Measurements from ENCODE around the gene AURKAIP1. TPM values are rescaled to one million over a fixed set of nuclear protein-coding genes. Genes with fewer than 3 reads are reported as not detected.

Gene AURKAIP1
- total RNA-seq, 1 donor from 2014 or later: 145 TPM

DNA sequence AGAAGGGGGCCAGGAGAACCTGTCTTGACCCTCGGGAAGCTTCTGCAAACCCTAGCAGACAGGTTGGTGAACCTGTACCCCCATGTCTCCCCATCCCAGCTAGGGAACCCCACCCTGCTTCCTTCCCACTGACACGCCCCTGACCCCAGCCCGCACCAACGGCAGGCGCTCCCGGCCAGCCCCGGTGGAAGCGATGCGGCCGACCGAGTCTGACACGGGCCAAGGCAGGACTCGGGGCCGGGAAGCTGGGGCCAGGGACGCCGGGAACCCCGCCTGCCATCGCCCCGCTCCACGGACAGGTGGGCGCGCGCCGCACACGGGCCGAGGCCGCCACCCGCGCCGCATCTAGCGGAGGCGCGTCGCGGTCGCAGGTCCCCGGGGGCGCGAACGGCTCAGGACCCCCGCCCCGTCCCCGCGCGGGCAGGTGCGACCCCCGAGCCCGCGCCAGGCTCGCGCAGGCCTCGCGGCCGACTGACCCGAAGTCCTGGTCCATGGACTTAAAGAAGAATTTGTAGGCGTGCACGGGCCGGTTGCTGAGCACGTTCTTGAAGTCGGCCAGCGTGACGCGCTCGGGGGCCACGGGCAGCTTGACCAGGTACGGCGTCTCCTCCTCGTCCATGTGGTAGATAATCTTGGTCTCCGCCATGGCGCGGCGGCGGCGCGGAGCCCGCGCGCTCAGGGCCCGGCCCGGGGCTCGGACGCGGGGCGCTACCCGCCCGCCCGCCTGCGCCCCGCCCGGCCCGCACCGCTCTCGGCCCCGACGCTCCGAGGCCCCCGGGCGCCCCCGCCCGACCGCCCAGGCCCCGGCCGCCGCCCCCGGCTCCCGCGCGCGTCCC, 26.4 kb downstream of the AURKAIP1 start:
- no peak for DNase-seq (ENCODE audit: extremely low read depth, low read depth, low spot score)

DNA sequence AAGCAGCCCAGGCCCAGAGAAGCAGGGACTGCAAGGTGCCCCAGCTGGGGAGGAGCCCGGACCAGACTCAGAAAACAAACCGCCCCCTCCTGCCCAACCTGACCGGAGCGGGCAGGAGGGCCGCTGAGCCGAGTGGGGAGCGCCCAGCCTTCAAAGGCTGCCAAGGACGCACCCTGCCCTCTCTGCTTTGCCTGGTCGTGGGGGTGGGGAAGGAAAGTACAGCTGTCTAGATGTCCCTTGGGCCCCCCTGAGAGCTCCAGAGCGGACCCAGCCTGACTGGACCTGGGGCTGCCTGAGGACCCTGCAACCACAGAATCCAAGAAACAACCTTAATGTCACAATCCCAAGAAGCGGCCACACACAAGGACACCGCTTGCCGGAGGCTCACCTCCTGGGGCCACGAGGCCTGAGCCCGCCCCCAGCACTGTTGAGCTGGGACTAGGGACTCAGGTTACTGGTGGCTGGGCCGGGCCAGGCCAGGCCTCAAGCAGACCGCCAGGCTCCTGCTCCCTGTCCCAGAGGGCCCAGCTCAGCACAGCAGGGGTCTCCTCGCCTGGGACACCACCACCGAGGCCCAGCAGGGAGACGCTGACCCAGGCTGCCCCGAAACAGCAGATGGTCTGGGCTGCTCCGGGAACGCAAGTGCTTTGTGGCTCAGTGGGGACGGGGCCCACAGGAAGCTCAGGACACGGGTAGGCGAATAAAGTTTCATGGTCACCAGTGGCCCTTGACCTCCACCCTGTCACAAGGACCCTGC, 27.2 kb downstream of the AURKAIP1 start:
- DNase-seq (ENCODE audit: extremely low read depth, low read depth, low spot score): no peak

DNA sequence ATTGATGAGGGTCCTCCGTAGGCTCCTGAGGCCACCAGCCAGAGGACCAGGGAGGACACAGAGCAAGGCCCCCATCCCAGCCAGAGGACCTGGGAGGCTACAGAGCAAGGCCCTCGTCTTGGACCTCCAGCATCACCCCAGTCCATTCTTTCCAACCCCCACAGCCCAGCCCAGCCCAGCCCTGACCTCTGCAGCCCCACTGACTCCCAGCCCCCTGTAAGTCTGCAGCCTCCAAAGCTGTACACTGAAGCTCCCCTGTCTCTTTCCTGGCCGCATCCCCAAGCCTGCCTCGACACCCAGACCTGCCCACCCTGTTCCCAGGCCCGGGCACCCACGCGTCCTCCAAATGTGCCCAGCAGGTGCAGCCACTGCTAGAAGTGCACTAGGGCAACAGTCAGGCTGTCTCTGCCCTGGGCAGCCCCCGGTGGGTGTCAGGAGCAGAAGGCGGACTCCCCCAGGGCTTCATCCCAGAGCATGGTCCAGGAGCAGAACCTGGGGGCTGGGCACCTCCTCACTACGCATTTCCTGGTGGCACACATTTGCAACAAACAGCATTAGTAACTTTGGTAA, 27.9 kb downstream of the AURKAIP1 start:
- no peak for DNase-seq (ENCODE audit: extremely low read depth, low read depth, low spot score)

DNA sequence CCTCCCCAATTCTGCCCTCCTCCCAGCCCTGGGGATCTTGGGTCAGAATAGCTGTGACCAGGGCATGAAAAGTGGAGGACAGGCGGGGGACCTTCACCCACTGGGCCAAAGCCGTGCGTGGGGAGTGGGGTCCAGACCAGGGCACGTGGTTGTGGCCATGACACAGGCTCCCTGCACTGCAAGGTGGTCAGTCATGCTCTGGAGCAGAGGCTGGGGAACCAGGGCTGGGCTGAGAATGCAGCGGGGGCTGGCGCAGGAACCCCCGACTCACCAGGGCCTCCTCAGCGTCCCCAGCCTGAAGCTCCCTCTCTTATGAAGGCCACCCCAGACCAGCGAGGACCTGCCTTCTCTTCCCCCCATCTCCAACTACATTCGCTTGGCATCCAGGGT, 28.5 kb downstream of the AURKAIP1 start:
- no peak for DNase-seq (ENCODE audit: extremely low read depth, low read depth, low spot score)

DNA sequence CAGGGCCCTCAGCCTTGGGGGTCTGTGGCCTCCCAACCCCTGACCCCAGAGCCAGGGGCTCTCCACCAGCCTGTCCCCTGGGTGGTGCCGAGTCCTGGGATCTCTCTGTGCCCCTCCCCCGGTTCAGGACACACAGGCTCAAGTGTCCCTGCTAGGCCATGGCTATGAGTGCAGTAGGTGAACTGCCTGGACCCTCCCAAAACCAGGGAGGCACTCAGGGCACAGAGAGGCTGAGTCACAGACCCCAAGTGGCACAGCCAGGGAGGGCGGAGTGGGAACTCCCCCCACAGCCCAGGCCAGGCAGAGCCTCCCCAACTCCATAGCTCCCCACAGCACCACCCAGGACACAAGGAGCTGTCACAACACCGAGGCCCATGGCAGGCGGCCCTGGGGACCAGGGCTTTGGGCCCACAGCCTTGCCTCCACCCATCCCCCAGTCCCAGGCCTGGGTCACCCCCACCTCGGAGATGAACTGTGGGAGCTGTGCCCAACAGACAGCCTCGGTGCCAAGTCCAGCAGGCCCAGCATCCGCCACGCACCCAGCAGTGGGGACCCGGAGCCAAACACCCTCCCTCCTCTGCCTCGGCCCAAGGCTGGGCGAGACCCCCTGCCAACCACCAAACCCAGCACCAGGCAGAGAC, 29.0 kb downstream of the AURKAIP1 start:
- DNase-seq (ENCODE audit: extremely low read depth, low read depth, low spot score): no peak

DNA sequence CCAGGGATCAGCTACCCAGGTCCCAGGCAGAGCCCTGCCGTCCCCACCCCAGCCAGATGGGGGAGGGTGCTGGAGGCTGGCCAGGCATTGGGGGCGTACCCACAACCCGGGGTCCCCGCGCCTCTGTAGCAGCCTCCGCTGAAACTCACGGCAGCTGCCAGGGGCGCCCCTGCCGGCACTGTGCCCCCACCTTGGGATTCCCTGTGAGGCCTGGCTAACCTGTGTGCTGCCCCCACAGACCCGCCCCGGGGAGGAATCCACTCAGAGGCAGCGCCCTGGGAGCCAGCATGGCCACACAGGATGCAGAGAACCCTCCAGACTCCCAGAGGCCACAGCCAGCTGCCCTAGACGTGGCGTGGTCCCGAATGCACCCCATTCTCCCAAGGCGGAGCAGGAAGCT, 29.6 kb downstream of the AURKAIP1 start:
- no peak for DNase-seq (ENCODE audit: extremely low read depth, low read depth, low spot score)

DNA sequence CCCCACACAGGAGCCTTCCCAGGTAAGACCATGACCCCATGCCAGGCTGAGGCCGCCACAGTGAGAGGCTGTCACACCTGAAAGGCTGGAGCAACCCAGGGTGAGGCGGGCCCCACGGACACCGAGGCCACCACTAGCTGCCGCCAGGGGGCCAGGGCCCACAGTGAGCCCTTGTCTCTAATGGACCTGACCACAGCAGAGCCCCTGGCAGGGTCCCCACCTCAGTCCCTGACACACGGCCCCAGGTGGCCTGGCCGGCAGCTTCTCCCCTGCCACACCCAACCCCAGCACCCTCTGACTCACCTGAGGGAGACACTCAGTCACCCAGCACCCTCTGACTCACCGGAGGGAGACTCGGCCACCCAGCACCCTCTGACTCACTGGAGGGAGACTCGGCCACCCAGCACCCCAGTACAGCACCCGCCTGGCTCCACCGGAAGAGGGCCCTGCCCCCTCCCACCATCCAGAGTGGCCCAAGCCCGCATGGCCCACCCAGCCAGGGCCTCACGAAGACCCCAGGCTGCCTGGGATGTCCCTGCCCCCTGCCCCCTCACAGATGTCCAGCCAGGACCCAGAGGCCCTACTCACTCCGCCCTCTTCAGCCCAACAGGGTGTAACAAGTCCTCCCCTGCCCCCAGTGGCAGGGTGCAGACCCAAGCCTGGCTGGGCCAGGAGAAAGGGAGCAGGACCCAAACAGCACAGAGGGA, 30.2 kb downstream of the AURKAIP1 start:
- DNase-seq (ENCODE audit: extremely low read depth, low read depth, low spot score): no peak

DNA sequence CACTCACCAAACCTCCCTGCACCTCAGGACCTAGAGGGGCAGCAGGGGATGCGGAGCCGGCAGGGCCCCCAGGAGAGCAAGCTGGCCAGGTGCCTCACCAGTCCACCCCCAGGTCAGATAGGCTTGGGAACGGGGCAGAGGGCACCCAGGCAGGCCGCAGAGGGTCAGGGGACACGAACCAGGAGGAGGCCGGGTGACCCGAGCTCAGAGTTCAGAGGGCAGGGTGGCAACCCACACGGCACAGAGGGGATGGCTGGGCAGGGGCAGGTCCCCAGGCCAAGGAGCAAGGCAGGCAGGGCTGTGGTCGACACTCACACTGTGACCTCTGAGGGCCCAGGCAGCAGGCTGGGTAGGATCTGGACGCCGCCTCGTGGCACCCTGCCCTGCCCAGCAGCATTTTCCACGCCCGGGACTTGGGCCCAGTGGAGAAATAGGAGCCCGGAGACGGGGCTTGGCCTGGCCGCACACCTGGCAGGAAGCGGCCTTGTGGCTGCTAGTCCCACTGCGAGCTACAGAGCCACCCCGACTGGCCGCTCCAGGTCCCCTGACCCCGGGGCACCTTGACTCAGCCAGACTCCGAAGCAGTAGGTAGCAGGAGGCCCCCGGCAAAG, 31.1 kb downstream of the AURKAIP1 start:
- no peak for DNase-seq (ENCODE audit: extremely low read depth, low read depth, low spot score)

DNA sequence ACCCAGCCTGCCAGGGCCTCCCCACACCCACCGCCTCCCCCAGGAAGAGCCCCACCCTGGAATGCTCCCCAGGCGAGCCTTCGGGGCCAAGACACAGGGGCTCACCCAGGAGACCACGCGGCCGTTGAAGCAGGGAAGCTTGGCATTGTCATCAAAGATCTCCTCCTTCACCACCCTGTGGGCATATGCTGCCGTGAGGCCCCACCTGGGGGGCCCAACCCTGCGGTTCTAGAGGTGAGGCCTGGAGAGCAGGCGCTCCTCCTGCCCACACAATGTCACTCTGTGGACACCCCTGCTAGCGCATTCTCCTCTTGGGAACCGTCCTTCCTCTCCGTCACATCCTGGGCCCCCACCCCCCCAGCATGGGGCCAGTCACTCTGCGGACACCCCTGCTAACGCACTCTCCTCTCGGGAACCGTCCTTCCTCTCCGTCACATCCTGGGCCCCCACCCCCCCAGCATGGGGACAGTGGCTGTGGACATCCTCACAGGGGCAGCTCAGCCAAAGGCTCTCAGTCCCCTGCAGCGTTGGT, 32.4 kb downstream of the AURKAIP1 start:
- DNase-seq (ENCODE audit: extremely low read depth, low read depth, low spot score): no peak

DNA sequence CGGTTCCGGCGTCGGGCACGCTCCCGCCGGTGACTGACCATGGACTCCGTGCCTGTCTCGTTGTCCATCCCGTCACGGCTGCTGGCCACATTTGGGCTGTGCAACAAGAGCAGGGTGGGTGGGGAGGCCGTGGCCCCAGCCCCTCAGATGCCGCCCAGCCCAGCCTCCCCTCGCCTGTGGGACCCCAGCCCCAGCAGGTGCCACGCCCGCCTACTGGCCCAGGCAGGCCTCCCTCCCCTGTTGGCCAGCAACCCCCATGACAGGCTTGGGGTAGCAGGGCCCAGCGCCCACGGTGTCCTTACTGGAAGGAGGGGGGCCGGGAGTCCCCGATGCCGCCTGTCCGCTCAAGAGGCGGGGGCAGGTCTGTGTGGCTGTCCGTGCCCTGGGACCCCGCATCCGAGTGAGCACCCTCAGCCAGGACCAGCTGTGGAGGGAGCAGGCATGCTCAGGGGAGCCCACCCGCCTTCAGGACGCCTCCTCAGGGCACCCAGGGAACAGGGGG, 32.9 kb downstream of the AURKAIP1 start:
- DNase-seq (ENCODE audit: extremely low read depth, low read depth, low spot score): no peak

DNA sequence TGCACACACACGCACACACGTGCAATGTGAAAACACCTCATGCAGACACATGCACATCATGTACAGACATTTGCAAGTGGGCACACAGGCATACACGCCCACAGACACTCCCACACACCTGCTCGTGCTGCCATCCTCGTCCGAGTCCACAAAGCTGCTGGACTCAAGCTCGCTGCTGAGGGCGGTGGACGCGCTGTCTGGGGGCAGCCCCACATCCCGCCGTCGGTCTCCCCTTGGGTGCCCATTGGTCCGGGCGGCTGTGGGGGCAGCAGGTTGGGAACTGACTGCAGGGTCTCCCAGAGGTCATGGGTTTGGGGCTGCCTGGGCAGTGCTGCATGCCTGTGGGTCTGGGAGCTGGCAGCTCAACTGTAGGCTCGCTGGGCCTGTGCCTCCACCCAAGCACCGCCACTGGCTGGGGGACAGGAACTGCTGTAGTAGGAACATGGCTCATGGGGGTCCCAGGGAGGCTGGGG, 33.4 kb downstream of the AURKAIP1 start:
- DNase-seq (ENCODE audit: extremely low read depth, low read depth, low spot score): no peak

DNA sequence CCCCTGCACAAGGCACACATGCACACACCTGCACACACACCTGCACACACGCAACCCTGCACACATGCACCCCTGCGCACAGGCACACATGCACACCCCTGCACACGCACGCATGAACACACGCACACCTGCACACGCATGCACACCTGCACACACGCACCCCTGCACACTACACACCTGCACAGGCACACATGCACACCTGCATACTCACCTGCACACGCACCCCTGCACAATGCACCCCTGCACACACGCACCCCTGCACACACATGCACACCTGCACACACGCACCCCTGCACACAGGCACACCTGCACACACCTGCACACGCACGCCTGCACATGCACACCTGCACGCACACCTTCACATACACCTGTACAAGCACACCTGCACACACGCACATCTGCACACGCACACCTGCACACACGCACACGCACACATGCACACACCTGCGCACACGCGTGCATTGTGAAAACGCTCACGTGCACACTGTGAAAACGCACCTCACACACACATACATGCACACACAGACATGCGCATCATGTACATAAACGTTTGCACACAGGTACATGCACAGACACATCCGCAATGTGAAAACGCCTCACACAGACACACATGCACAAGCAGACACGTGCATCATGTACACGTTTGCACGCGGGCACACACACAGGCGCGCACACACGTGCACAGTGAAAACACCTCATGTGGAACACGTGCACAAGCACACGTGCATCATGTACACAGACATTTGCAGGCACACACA, 34.0 kb downstream of the AURKAIP1 start:
- no peak for DNase-seq (ENCODE audit: extremely low read depth, low read depth, low spot score)

DNA sequence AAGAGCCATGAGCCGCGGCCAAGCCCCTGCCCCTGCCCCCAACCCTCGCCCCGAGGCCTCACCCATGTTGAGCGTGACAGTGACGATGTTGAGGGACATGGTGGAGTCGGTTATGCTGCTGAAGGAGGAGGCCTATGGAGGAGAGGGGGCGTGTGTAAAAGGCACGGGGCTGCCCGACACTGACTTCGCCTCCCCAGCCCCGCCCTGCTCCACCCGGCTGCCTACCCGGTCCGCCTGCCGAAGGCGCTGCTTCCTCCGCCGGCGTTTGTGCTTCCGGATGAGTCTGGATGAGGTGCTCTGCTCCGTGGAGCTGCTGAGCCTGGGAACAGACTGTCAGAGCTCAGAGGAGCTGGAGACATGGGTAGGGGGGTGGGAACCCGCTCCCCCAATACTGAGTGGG, 34.8 kb downstream of the AURKAIP1 start:
- DNase-seq (ENCODE audit: extremely low read depth, low read depth, low spot score): no peak

DNA sequence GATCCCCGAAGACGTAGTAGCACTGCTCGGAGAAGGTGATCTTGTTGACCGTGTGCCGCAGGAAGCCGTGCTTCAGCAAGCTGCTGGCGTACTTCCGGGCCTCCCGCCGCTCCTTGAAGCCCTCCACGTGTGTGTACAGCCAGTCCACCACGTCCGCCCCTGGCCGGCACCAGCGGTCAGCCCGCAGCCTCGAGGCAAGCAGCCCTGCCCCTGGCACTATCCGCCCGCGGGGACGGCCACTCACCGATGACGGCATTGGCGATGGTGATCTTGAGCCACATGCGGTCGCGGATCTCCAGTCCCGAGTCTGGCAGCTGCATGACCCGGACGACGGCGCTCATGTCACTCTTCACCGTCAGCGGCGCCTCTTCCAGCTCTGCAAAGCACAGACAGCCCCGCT, 36.7 kb downstream of the AURKAIP1 start:
- DNase-seq (ENCODE audit: extremely low read depth, low read depth, low spot score): no peak

DNA sequence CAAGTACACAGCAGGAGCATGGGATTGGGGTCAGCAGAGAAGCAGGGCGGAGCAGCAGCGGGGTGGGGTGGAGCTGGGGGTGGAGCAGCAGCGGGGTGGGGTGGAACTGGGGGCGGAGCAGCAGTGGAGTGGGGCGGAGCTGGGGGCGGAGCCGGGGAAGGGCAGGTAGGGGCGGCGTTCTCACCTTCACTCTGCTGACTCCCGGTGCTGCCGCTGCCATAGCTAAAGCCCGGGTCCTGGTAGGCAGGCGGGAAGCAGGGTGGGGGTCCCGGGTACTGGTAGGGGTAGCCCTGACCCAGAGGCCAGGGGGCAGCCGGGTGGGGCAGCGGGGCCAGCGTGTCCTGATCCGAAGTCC, 37.2 kb downstream of the AURKAIP1 start:
- DNase-seq (ENCODE audit: extremely low read depth, low read depth, low spot score): no peak

DNA sequence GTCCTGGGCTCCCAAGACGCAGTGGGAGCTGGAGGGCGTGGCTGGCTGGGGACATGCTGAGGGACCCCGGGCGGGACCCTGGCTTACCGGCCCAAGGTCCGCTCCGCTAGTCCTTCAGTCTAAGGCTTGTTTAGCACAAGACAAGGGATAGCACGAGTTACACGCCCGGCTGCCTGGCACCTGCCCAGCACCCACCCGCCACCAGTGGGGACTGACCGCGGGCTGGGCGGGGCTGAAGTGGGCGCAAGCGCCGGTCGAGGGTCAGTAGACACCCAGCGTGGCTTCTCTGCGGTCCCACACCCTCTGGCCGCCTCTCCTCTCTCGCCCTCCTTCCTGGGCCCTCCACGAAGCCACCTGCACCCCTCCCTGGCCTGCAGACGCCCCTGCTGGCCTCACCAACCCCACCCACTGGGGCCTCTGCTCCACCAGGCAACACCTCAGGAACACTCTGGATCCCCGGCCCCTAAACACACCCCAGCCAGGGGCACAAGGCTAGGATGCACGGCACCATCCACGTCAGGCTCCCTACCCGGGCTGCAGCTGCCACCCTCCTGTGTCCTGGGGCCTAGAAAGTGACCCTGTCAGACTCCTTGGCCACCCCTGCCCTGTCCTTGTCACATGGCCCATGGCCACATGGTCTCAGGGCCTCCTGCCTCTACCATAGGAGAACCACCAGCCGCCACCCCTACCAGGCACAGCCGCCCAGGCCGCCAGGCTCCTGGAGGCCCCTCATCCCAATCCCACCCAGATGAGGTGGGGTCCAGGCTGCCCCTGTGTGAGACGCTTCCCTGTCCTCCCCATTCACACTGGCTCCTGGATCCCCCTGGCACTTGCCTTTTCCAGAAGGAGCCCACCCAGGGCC, 37.8 kb downstream of the AURKAIP1 start:
- no peak for DNase-seq (ENCODE audit: extremely low read depth, low read depth, low spot score)

DNA sequence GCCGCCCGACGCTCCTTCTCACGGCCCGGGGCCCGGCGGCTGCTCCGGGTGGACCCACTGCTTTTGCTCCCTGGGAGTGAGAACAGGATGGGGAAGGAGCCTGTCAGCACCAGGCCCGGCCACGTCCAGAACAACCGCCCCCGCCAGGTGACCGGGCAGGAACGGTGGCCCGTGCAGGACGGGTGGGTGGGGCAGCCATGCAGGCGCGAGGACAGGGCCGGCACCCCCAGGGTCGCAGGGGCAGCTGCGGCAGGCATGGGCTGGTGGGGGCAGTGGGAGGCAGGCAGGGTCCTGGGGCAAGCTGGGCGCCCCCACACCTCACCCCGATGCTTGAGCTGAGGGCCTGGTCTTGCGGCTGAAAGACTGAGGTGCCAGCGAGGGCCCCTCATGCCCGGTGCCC, 38.6 kb downstream of the AURKAIP1 start:
- DNase-seq (ENCODE audit: extremely low read depth, low read depth, low spot score): no peak

DNA sequence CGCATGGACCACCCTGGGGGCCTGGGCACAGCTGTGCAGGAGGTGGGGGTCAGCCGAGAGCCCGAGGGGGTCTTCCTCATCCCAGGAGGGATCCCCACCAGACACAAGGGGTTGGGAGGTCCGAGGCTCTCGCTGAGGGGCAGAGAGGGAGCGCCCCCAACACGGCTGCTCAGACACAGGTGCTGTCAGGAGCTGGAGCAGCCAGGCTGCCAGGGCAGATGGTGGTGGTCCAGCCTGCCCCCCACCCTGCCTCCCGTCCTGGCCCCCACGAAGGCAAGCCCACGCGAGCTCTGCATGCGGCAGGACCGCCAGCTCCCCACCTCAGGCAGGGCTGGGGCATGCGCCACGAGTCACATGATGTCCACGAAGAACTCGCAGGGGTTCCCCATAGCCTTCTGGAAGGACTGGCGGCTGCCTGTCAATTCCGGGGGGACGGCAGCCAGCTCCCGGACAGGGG, 39.2 kb downstream of the AURKAIP1 start:
- DNase-seq (ENCODE audit: extremely low read depth, low read depth, low spot score): no peak

All from glomerular endothelial cell (primary cell).